AG10803 (cell line): Measurements from ENCODE around the gene SIGLEC1.

Experiments used
- DNase-seq: peaks from one replicate; pipeline ENCODE4 v3.0.0; 2010; ENCODE audit warnings: low read depth
- H3K4me3 ChIP-seq: 2 replicates; pipeline ENCODE4 v1.5.1; 2011; ENCODE audit warnings: mild to moderate bottlenecking, low read length, control low read depth
- TF ChIP-seq, protein P1 (sequence below): conservative IDR thresholded peaks from 2 replicates; pipeline ENCODE4 v1.5.1; 2011; ENCODE audit warnings: mild to moderate bottlenecking, low read length, control low read depth, inconsistent platforms

SIGLEC1 gene

GRCh38 chr20:3663858-3664257 lies 48.5 kb downstream of the SIGLEC1 start:
- TF ChIP-seq, protein P1, sequence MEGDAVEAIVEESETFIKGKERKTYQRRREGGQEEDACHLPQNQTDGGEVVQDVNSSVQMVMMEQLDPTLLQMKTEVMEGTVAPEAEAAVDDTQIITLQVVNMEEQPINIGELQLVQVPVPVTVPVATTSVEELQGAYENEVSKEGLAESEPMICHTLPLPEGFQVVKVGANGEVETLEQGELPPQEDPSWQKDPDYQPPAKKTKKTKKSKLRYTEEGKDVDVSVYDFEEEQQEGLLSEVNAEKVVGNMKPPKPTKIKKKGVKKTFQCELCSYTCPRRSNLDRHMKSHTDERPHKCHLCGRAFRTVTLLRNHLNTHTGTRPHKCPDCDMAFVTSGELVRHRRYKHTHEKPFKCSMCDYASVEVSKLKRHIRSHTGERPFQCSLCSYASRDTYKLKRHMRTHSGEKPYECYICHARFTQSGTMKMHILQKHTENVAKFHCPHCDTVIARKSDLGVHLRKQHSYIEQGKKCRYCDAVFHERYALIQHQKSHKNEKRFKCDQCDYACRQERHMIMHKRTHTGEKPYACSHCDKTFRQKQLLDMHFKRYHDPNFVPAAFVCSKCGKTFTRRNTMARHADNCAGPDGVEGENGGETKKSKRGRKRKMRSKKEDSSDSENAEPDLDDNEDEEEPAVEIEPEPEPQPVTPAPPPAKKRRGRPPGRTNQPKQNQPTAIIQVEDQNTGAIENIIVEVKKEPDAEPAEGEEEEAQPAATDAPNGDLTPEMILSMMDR = no peak
- H3K4me3 ChIP-seq = no peak overlapping the region
- DNase-seq = no peak

DNA sequence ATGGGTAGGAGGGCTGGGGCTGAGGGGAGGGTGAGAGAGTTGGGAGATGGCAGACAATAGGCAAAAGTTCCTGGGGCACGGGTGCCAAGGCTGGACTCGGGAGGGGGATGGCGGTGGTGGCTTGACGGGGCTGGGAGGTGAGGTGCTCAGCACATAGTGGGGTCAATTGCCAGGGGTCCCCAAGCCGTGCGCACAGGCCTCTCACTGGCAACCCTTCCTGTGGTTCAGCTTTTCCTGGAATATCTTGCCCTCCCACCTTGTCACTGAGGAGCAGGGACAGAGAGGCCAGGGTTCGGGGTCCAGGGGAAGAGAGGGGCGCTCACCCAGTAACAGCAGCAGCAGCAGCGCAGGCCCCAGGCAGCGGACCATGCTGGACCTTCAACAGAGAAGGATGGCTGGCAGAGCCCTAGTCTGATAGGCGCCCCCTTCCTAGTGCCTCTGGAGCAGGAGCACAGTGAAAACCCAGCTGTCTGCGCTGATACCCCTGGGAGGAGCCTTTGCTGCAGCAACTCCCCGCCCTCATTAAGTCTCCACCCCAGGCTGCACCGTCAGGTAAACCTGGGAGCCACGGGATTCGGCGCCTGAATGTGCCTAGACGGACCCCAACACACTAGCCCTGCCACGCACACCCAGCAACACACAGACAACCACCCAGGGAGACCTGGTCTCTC lies 49.2 kb downstream of the SIGLEC1 start, which contains the start of gene GFRA4:
Gene GFRA4 (minus strand): TSS at position 369 of the 671 bp plus-strand sequence. CDS start 0 bp downstream, at position 369.
- TF ChIP-seq, protein P1 = no peak
- no peak for DNase-seq
- no peak within 1 kb of the TSS for H3K4me3 ChIP-seq
